Activated CD4-positive, alpha-beta T cell treated with anti-CD3 and anti-CD28 coated beads, Interleukin-2, amount 10 ng/mL, durations not matched to agents 7 days and 5 days (primary cell): ENCODE measurements around the gene OR10A4. TPM values are rescaled to one million over a fixed set of nuclear protein-coding genes. Genes with fewer than 3 reads are reported as not detected.
A peak's percentile ranks its signal among the peaks of the same experiment; 100 is the strongest.

Source experiments
- CTCF ChIA-PET: fragments of 350-600 bp; sonication (Branson Sonifier 250); formaldehyde crosslinking; loops from one replicate; lab custom pipeline; 2021; ENCODE audit warnings: antibody characterized with exemption; lab: Charles Lee
- POLR2A ChIA-PET: fragments of 350-600 bp; sonication (Branson Sonifier 250); formaldehyde crosslinking; loops from one replicate; lab custom pipeline; 2021; ENCODE audit warnings: antibody characterized with exemption; lab: Charles Lee
- DNase-seq: peaks from one replicate; pipeline ENCODE4 v3.0.0-alpha.2; 2020
- H3K27ac Mint-ChIP-seq: one replicate; pipeline ENCODE4 v1.8.0; 2021; ENCODE audit warnings: mild to moderate bottlenecking, moderate library complexity, mixed read lengths
- H3K27me3 Mint-ChIP-seq: one replicate; pipeline ENCODE4 v1.8.0; 2021; ENCODE audit warnings: mixed read lengths
- H3K36me3 Mint-ChIP-seq: one replicate; pipeline ENCODE4 v1.8.0; 2021; ENCODE audit warnings: low read depth, mixed read lengths
- H3K4me1 Mint-ChIP-seq: one replicate; pipeline ENCODE4 v1.8.0; 2021; ENCODE audit warnings: mixed read lengths
- H3K4me3 Mint-ChIP-seq: one replicate; pipeline ENCODE4 v1.8.0; 2021; ENCODE audit warnings: mild to moderate bottlenecking, moderate library complexity, mixed read lengths
- H3K9me3 Mint-ChIP-seq: one replicate; pipeline ENCODE4 v1.8.0; 2021; ENCODE audit warnings: mixed read lengths
- total RNA-seq, 2 experiments: library from RNA; stranded (reverse); gene quantifications; one replicate each; pipeline ENCODE4 v1.2.3, GENCODE V29; 2021

Gene OR10A4
- total RNA-seq, 2 experiments from 2014 or later: not detected

- peaks cover 2% of the 10 kb centered on the region for H3K9me3 Mint-ChIP-seq
- H3K27me3 Mint-ChIP-seq: peaks cover 3% of the 10 kb centered on the region
- H3K36me3 Mint-ChIP-seq: no peaks in the 10 kb centered on the region
- H3K4me1 Mint-ChIP-seq: no peaks in the 10 kb centered on the region
- H3K27ac Mint-ChIP-seq: no peak overlapping the region
- DNase-seq: no peak
- ChIA-PET POLR2A (no interaction called here), CTCF (no interaction called here)
- H3K4me3 Mint-ChIP-seq: no peak overlapping the region
These were observed 35.0 kb downstream of the OR10A4 start for GRCh38 chr11:6911378-6911777.

GRCh38 chr11:6911948-6912347, 35.5 kb downstream of the OR10A4 start:
- H3K36me3 Mint-ChIP-seq: no peaks in the 10 kb centered on the region
- H3K27me3 Mint-ChIP-seq: peaks cover 4% of the 10 kb centered on the region
- ChIA-PET POLR2A (no interaction called here), CTCF (no interaction called here)
- DNase-seq: no peak
- H3K4me1 Mint-ChIP-seq: no peaks in the 10 kb centered on the region
- no peak overlapping the region for H3K4me3 Mint-ChIP-seq
- peaks cover 2% of the 10 kb centered on the region for H3K9me3 Mint-ChIP-seq
- H3K27ac Mint-ChIP-seq: no peak overlapping the region

GRCh38 chr11:6919698-6920097, 43.3 kb downstream of the OR10A4 start:
- H3K36me3 Mint-ChIP-seq: peaks cover 1% of the 10 kb centered on the region
- H3K9me3 Mint-ChIP-seq: peaks cover 3% of the 10 kb centered on the region
- DNase-seq: no peak
- CTCF ChIA-PET: interaction anchor here (0.6 kb wide), 1 partner anchor 494 kb away, joined by 3 read pairs; no protein-coding TSS in a partner anchor
- no peak overlapping the region for H3K4me3 Mint-ChIP-seq
- H3K27ac Mint-ChIP-seq: no peak overlapping the region
- POLR2A ChIA-PET: no interaction called here
- peaks cover 19% of the 10 kb centered on the region for H3K27me3 Mint-ChIP-seq
- no peaks in the 10 kb centered on the region for H3K4me1 Mint-ChIP-seq

DNA sequence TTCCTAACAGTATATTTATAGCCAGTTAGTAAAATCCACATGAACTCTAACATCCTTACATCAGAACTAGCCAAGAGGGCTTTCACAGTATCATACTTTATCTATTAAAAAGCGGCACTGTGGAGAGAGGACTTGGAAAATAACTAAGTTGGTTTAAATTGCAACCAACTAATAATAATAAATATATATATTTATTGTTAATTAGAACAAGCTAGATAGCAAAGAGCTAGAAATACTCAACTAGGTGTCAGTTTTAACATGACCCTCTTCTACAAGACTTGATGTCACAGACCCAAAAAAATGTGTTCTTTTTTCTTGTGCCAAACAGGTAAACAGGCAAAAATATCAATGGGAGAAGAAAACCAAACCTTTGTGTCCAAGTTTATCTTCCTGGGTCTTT, 44.3 kb downstream of the OR10A4 start, which contains the start of gene OR2D3:
Gene OR2D3, plus strand, starts transcription at position 301 of the 400 bp plus-strand sequence. Its CDS starts 0 bp downstream, at position 301.
- no peak for DNase-seq
- Mint-ChIP-seq H3K9me3 (peaks cover 3% of the 10 kb centered on the region), H3K36me3 (peaks cover 1% of the 10 kb centered on the region), H3K4me3 (no peak within 1 kb of the TSS), H3K27me3 (peaks cover 24% of the 10 kb centered on the region), H3K4me1 (peaks cover 2% of the 10 kb centered on the region), H3K27ac (no peak within 1 kb of the TSS)
- CTCF ChIA-PET: no interaction called here
- POLR2A ChIA-PET: no interaction called here

DNA sequence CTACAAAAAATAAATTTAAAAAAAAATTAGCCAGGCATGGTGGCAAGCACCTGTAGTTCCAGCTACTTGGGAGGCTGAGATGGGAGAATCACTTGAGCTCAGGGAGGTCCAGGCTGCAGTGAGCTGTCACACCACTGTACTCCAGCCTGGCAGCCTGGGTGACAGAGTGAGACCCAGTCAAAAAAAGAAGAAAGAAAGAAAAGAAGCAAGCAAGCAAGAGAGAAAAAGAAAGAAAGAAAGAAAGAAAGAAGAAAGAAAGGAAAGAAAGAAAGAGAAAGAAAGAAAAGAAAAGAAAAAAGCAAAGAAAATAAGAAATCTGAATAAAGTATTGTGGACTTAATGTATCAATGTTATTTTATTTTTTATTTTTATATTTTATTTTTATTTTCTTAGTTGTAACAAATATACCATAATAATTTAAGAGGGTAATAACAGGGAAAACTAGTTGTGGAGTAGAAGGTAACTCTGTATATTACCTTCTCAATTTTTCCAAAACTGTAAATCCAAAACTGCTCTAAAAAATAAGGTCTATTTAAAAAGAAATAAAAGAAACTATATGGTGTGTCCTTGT, 48.7 kb downstream of the OR10A4 start:
- ChIA-PET POLR2A (no interaction called here), CTCF (no interaction called here)
- Mint-ChIP-seq H3K9me3 (no peaks in the 10 kb centered on the region), H3K4me3 (no peak overlapping the region), H3K27me3 (peaks cover 38% of the 10 kb centered on the region), H3K36me3 (no peaks in the 10 kb centered on the region), H3K27ac (no peak overlapping the region), H3K4me1 (peaks cover 17% of the 10 kb centered on the region)
- no peak for DNase-seq

DNA sequence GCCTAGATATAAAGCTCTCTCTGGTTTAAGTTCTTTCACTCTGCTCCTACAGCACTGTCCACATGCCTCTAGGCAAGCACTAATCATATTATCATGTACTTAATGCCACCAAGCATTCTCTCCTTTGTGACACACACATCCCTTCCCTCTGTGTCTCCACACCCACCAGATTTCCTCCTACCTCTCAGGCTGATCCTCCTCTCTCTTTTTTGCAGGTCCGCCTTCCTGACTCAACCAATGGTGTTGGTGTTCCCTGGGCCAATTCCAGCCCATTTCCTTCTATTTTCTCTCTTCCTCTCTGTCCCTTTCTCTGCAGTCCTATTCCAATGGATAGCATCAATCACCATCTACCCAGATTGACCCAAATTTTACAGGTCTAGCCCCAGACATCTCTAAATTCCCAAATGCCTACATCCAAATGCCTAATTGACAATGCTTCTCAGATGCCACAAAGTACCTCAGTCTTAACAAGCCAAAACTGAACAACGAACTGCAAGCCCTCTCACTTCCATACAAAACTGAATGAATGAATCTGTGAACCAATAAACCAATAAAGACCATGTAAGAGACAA, 49.3 kb downstream of the OR10A4 start:
- ChIA-PET CTCF (no interaction called here), POLR2A (no interaction called here)
- H3K27me3 Mint-ChIP-seq: peaks cover 38% of the 10 kb centered on the region

GRCh38 chr11:6926208-6927029, 50.0 kb downstream of the OR10A4 start, which contains the start of gene ZNF215:
ZNF215 (plus strand) TSS chr11:6926426; CDS start chr11:6932273, 5,847 bp downstream.
- peaks cover 34% of the 10 kb centered on the region for H3K27me3 Mint-ChIP-seq
- H3K9me3 Mint-ChIP-seq: no peaks in the 10 kb centered on the region
- peaks cover 17% of the 10 kb centered on the region for H3K4me1 Mint-ChIP-seq
- peak within 1 kb of the TSS; percentile 83 for H3K4me3 Mint-ChIP-seq
- POLR2A ChIA-PET: no interaction called here
- H3K27ac Mint-ChIP-seq: peak within 1 kb of the TSS; percentile 76
- H3K36me3 Mint-ChIP-seq: no peaks in the 10 kb centered on the region
- CTCF ChIA-PET: no interaction called here
- peak; percentile 47 for DNase-seq

More for the DNA sequence above, 49.3 kb downstream of the OR10A4 start:
- peaks cover 17% of the 10 kb centered on the region for H3K4me1 Mint-ChIP-seq
- no peak for DNase-seq
- peak overlapping the region; percentile 83 for H3K4me3 Mint-ChIP-seq
- no peaks in the 10 kb centered on the region for H3K36me3 Mint-ChIP-seq
- no peaks in the 10 kb centered on the region for H3K9me3 Mint-ChIP-seq
- peak overlapping the region; percentile 76 for H3K27ac Mint-ChIP-seq

GRCh38 chr11:6927030-6927617, 50.7 kb downstream of the OR10A4 start:
- Mint-ChIP-seq H3K36me3 (no peaks in the 10 kb centered on the region), H3K27ac (peak overlapping the region; percentile 4), H3K9me3 (no peaks in the 10 kb centered on the region), H3K4me3 (peak overlapping the region; percentile 83), H3K27me3 (peaks cover 30% of the 10 kb centered on the region), H3K4me1 (peaks cover 21% of the 10 kb centered on the region)
- DNase-seq: no peak
- POLR2A ChIA-PET: no interaction called here
- CTCF ChIA-PET: no interaction called here

Other genes with a start within 250 kb of the OR10A4 start
- gene DCHS1, start 220.8 kb upstream of the OR10A4 start, total RNA-seq: under 1 TPM; 0.35 to 0.40 TPM
- gene MRPL17, start 193.3 kb upstream of the OR10A4 start, total RNA-seq: 10 to 100 TPM; 50.0 to 56.0 TPM
- gene OR2AG2, start 104.6 kb upstream of the OR10A4 start, total RNA-seq: not detected
- gene OR2AG1, start 93.6 kb upstream of the OR10A4 start, total RNA-seq: not detected
- gene OR6A2, start 76.9 kb upstream of the OR10A4 start, total RNA-seq: not detected
- not detected for gene OR10A5, start 30.9 kb upstream of the OR10A4 start, total RNA-seq
- gene OR10A2, start 13.6 kb upstream of the OR10A4 start, total RNA-seq: not detected
- not detected for gene OR2D2, start 15.9 kb downstream of the OR10A4 start, total RNA-seq
- not detected for gene OR2D3, start 44.4 kb downstream of the OR10A4 start, total RNA-seq
- 1 to 10 TPM in 1 of 2 experiments, under 1 TPM in 1; 0.96 to 1.4 TPM for gene ZNF215, start 49.8 kb downstream of the OR10A4 start, total RNA-seq
- not detected for gene ZNF214, start 143.7 kb downstream of the OR10A4 start, total RNA-seq
- under 1 TPM in 1 of 2 experiments, not detected in 1; 0.05 TPM for gene NLRP14, start 143.9 kb downstream of the OR10A4 start, total RNA-seq
- not detected for gene RBMXL2, start 212.4 kb downstream of the OR10A4 start, total RNA-seq